Measurements from ENCODE around the gene CAMK2G. TPM values are rescaled to one million over a fixed set of nuclear protein-coding genes. Genes with fewer than 3 reads are reported as not detected.
A peak's percentile ranks its signal among the peaks of the same experiment; 100 is the strongest.

Gene CAMK2G
- total RNA-seq, 1 experiment from 2014 or later, result 147 TPM

GRCh38 chr10:73773152-73773879 is 101.0 kb downstream of the CAMK2G start:
- H4K20me1 ChIP-seq (ENCODE audit: insufficient read depth), result peaks cover 9% of the 10 kb centered on the region; the same call in 1 of the 2 replicates
- H3K27me3 ChIP-seq (ENCODE audit: insufficient read depth, low read depth), result no peaks in the 10 kb centered on the region
- H3K4me3 ChIP-seq, result peak overlapping the region; percentile 52; the same call in 1 of the 2 replicates
- H3K9me3 ChIP-seq (ENCODE audit: insufficient read depth, low read depth), result no peaks in the 10 kb centered on the region
- H3K4me1 ChIP-seq (replicated peaks; ENCODE audit: insufficient read depth), result peaks cover 7% of the 10 kb centered on the region
- H3F3A ChIP-seq (ENCODE audit: insufficient read depth, low read depth), result peaks cover 30% of the 10 kb centered on the region
- no peak for DNase-seq
- intact Hi-C loops (cut with micrococcal nuclease; ENCODE audit: unreplicated experiment), result no loop called here
- ChIA-PET POLR2A (ENCODE audit: unreplicated experiment) (interaction anchor here (0.6 to 0.7 kb wide), 2 partner anchors 106 to 237 kb away, joined by 3 read pairs; no protein-coding TSS in a partner anchor), CTCF (interaction anchor here (0.7 to 1.3 kb wide), 3 partner anchors 10 to 307 kb away, joined by 3 to 4 read pairs (median 3); no protein-coding TSS in a partner anchor)
- peaks cover 30% of the 10 kb centered on the region for H3K36me3 ChIP-seq (ENCODE audit: low read depth)
- H3K27ac ChIP-seq, result no peak overlapping the region
- TSS peak; percentile 29 for BruUV-seq (replicated peaks)
- TF ChIP-seq, protein P1, sequence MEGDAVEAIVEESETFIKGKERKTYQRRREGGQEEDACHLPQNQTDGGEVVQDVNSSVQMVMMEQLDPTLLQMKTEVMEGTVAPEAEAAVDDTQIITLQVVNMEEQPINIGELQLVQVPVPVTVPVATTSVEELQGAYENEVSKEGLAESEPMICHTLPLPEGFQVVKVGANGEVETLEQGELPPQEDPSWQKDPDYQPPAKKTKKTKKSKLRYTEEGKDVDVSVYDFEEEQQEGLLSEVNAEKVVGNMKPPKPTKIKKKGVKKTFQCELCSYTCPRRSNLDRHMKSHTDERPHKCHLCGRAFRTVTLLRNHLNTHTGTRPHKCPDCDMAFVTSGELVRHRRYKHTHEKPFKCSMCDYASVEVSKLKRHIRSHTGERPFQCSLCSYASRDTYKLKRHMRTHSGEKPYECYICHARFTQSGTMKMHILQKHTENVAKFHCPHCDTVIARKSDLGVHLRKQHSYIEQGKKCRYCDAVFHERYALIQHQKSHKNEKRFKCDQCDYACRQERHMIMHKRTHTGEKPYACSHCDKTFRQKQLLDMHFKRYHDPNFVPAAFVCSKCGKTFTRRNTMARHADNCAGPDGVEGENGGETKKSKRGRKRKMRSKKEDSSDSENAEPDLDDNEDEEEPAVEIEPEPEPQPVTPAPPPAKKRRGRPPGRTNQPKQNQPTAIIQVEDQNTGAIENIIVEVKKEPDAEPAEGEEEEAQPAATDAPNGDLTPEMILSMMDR (conservative IDR thresholded peaks at IDR 0.05), result no peak
- TF ChIP-seq EZH2 (IDR thresholded peaks at IDR 0.05; ENCODE audit: low read depth), result no peak
- no peak overlapping the region for H2AFZ ChIP-seq
- H3K4me2 ChIP-seq, result peak overlapping the region; percentile 69
- no peaks in the 10 kb centered on the region; the same call in 1 of the 2 replicates for H3K79me2 ChIP-seq (ENCODE audit: low read depth)
- no peaks in the 10 kb centered on the region for H3K9me2 ChIP-seq (ENCODE audit: insufficient read depth)

DNA sequence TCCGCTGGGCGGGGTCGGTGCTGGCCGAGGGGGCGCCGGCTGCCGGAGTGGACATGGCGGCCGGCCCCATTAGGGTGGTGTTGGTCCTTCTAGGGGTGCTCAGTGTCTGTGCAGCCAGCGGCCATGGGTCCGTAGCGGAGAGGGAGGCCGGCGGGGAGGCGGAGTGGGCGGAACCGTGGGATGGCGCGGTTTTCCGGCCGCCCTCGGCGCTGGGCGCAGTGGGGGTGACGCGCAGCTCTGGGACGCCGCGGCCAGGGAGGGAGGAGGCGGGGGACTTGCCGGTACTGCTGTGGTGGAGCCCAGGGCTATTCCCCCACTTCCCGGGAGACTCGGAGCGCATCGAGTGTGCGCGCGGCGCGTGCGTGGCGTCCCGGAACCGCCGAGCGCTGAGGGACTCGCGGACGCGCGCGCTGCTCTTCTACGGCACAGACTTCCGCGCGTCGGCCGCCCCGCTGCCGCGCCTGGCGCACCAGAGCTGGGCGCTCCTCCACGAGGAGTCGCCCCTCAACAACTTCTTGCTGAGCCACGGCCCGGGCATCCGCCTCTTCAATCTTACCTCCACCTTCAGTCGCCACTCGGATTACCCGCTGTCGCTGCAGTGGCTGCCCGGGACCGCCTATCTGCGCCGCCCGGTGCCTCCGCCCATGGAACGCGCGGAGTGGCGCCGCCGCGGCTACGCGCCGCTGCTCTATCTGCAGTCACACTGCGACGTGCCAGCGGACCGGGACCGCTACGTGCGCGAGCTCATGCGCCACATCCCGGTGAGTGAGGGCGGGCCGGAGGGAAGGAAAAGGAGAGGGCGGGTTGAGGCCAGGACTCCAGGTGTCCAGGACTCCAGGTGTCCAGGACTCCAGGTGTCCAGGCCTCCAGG is 101.8 kb downstream of the CAMK2G start:
- POLR2A ChIA-PET (ENCODE audit: unreplicated experiment), result interaction anchor here (0.5 to 0.9 kb wide), 5 partner anchors 10 to 235 kb away, joined by 3 to 6 read pairs (median 4); partner anchors contain the start of gene CHCHD1
- Histone ChIP-seq H3K79me2 (ENCODE audit: low read depth) (no peaks in the 10 kb centered on the region; the same call in 1 of the 2 replicates), H3K27ac (0 out of 2 replicates have a peak overlapping the region, but pooled peaks have one; percentile 22), H2AFZ (no peak overlapping the region), H3K9me3 (ENCODE audit: insufficient read depth, low read depth) (no peaks in the 10 kb centered on the region), H3K9me2 (ENCODE audit: insufficient read depth) (no peaks in the 10 kb centered on the region), H3K36me3 (ENCODE audit: low read depth) (peaks cover 36% of the 10 kb centered on the region), H4K20me1 (ENCODE audit: insufficient read depth) (peaks cover 9% of the 10 kb centered on the region; the same call in 1 of the 2 replicates), H3K4me2 (peak overlapping the region; percentile 69), H3K4me1 (replicated peaks; ENCODE audit: insufficient read depth) (peaks cover 7% of the 10 kb centered on the region), H3K4me3 (peak overlapping the region; percentile 52; the same call in 1 of the 2 replicates), H3K27me3 (ENCODE audit: insufficient read depth, low read depth) (no peaks in the 10 kb centered on the region), H3F3A (ENCODE audit: insufficient read depth, low read depth) (peaks cover 30% of the 10 kb centered on the region)
- intact Hi-C loops (cut with micrococcal nuclease; ENCODE audit: unreplicated experiment), result no loop called here
- TF ChIP-seq, protein P1 (conservative IDR thresholded peaks at IDR 0.05), result no peak
- no peak for TF ChIP-seq EZH2 (IDR thresholded peaks at IDR 0.05; ENCODE audit: low read depth)
- DNase-seq, result peak in 1 of 2 experiments; percentile 68
- CTCF ChIA-PET, result interaction anchor here (0.8 kb wide), 1 partner anchor 11 kb away, joined by 4 read pairs; no protein-coding TSS in a partner anchor
- BruUV-seq (replicated peaks), result no TSS peak

GRCh38 chr10:73771722-73772280 is 102.6 kb downstream of the CAMK2G start:
- Histone ChIP-seq H3K4me3 (peak overlapping the region; percentile 52; the same call in 1 of the 2 replicates), H3K27me3 (ENCODE audit: insufficient read depth, low read depth) (no peaks in the 10 kb centered on the region), H3F3A (ENCODE audit: insufficient read depth, low read depth) (peaks cover 30% of the 10 kb centered on the region), H3K9me3 (ENCODE audit: insufficient read depth, low read depth) (no peaks in the 10 kb centered on the region), H2AFZ (no peak overlapping the region), H3K79me2 (ENCODE audit: low read depth) (no peaks in the 10 kb centered on the region; the same call in 1 of the 2 replicates), H3K27ac (no peak overlapping the region), H3K36me3 (ENCODE audit: low read depth) (peaks cover 38% of the 10 kb centered on the region), H3K4me2 (peak overlapping the region; percentile 69), H4K20me1 (ENCODE audit: insufficient read depth) (peaks cover 10% of the 10 kb centered on the region; the same call in 1 of the 2 replicates), H3K4me1 (replicated peaks; ENCODE audit: insufficient read depth) (peaks cover 7% of the 10 kb centered on the region), H3K9me2 (ENCODE audit: insufficient read depth) (no peaks in the 10 kb centered on the region)
- TF ChIP-seq EZH2 (IDR thresholded peaks at IDR 0.05; ENCODE audit: low read depth), result no peak
- TF ChIP-seq, protein P1 (conservative IDR thresholded peaks at IDR 0.05), result no peak
- BruUV-seq (replicated peaks), result TSS peak; percentile 3
- CTCF ChIA-PET, result no interaction called here
- DNase-seq, result peak in 1 of 2 experiments; percentile 57
- POLR2A ChIA-PET (ENCODE audit: unreplicated experiment), result interaction anchor here (0.6 to 0.9 kb wide), 2 partner anchors 10 to 234 kb away, joined by 3 to 4 read pairs; partner anchors contain the start of gene CHCHD1
- intact Hi-C loops (cut with micrococcal nuclease; ENCODE audit: unreplicated experiment), result no loop called here
